Stimulated activated CD4-positive, alpha-beta T cell treated with anti-CD3 and anti-CD28 coated beads, Interleukin-2, amount 100 ng/mL, for 4 hours (primary cell): ENCODE data around the gene CDH4.

Experiments used
- DNase-seq: peaks from one replicate; pipeline ENCODE4 v3.0.0-alpha.2; 2020; ENCODE audit warnings: low read depth

CDH4 gene

GRCh38 chr20:61605862-61606557 is 353.9 kb downstream of the CDH4 start:
- no peak for DNase-seq

GRCh38 chr20:61608275-61609085 is 356.4 kb downstream of the CDH4 start:
- DNase-seq: no peak

GRCh38 chr20:61609461-61609860 is 357.4 kb downstream of the CDH4 start:
- DNase-seq: no peak

GRCh38 chr20:61611401-61612180 is 359.5 kb downstream of the CDH4 start:
- no peak for DNase-seq

GRCh38 chr20:61613917-61614705 is 362.1 kb downstream of the CDH4 start:
- DNase-seq: no peak

GRCh38 chr20:61614706-61615100 is 362.6 kb downstream of the CDH4 start:
- no peak for DNase-seq

- DNase-seq: no peak
Observed at GRCh38 chr20:61615806-61616205, 363.7 kb downstream of the CDH4 start.

GRCh38 chr20:61619751-61620150 is 367.7 kb downstream of the CDH4 start:
- DNase-seq: no peak

GRCh38 chr20:61620174-61620573 is 368.1 kb downstream of the CDH4 start:
- no peak for DNase-seq

- DNase-seq: no peak
Observed at GRCh38 chr20:61621035-61621730, 369.1 kb downstream of the CDH4 start.

GRCh38 chr20:61621852-61622251 is 369.8 kb downstream of the CDH4 start:
- DNase-seq: no peak

GRCh38 chr20:61623451-61623850 is 371.4 kb downstream of the CDH4 start:
- no peak for DNase-seq

GRCh38 chr20:61625246-61625645 is 373.2 kb downstream of the CDH4 start:
- no peak for DNase-seq

- no peak for DNase-seq
Observed at GRCh38 chr20:61626412-61626811, 374.4 kb downstream of the CDH4 start.

- DNase-seq: no peak
Observed at GRCh38 chr20:61627791-61628415, 375.8 kb downstream of the CDH4 start.

GRCh38 chr20:61628480-61628879 is 376.4 kb downstream of the CDH4 start:
- DNase-seq: no peak

GRCh38 chr20:61628901-61629601 is 377.0 kb downstream of the CDH4 start:
- no peak for DNase-seq

- no peak for DNase-seq
Observed at GRCh38 chr20:61629602-61630390, 377.7 kb downstream of the CDH4 start.

GRCh38 chr20:61630391-61630650 is 378.3 kb downstream of the CDH4 start:
- no peak for DNase-seq

- no peak for DNase-seq
Observed at GRCh38 chr20:61630816-61631215, 378.8 kb downstream of the CDH4 start.
